HepG2 (cell line): ENCODE measurements around the gene TARDBP. TPM values are rescaled to one million over a fixed set of nuclear protein-coding genes. Genes with fewer than 3 reads are reported as not detected.

Experiments
- ATAC-seq: fragments of 200-7000 bp; cut with Tn5 transposase; 3 replicates; pipeline ENCODE4 v1.9.1; 2020; ENCODE audit warnings: mild to moderate bottlenecking, moderate library complexity
- BruUV-seq: library from RNA; stranded (reverse); fragments of 400-500 nt; replicated peaks from 2 replicates; lab custom pipeline; 2021; lab: Mats Ljungman, UMichigan
- CTCF ChIA-PET: fragments of 300-600 bp; formaldehyde crosslinking; extraction: SDS; loops from one replicate; lab custom pipeline; 2021; ENCODE audit warnings: low total read pairs, inconsistent platforms, low intra/inter-chr PET ratio; lab: Yijun Ruan, JAX
- POLR2A ChIA-PET: fragments of 350-600 bp; sonication (Branson Sonifier 250); formaldehyde crosslinking; loops from one replicate; lab custom pipeline; 2020; ENCODE audit warnings: antibody characterized with exemption, inconsistent platforms; lab: Yijun Ruan, JAX
- DNase-seq: peaks from one replicate; pipeline ENCODE4 v3.0.0-alpha.2; 2015; ENCODE audit warnings: low spot score
- FAIRE-seq: peaks from 3 replicates; lab custom pipeline; 2011; peaks lifted over from hg19 to GRCh38; lab: Jason Lieb, UNC
- H2AFZ ChIP-seq: one replicate; pipeline ENCODE4 v1.6.1; 2011; ENCODE audit warnings: low read length, inconsistent platforms
- H3K27ac ChIP-seq: fragments of 300-600 bp; 3 replicates; pipeline ENCODE4 v1.8.0; 2011; ENCODE audit warnings: mixed run types, mild to moderate bottlenecking, mixed read lengths, low read length, inconsistent platforms; ENCODE audit not compliant: insufficient read depth; ENCODE audit errors: extremely low read length
- H3K27me3 ChIP-seq, 2 experiments: fragments of 200-600 bp in 1 of 2; 2 replicates in 1 of 2; 3 replicates in 1 of 2; pipeline versions ENCODE4 v1.6.0 to v1.8.0; 2011; ENCODE audit warnings: low read length in 2 of 2, mild to moderate bottlenecking in 2 of 2, moderate library complexity in 2 of 2, inconsistent platforms in 1 of 2; ENCODE audit not compliant: insufficient read depth in 2 of 2, control insufficient read depth in 1 of 2
- H3K36me3 ChIP-seq, 2 experiments: fragments of 200-600 bp in 1 of 2; replicated peaks in 1 of 2; 2 replicates in 1 of 2; 3 replicates in 1 of 2; pipeline versions ENCODE4 v1.5.1 to v1.8.0; 2011; ENCODE audit warnings: low read length in 2 of 2, inconsistent platforms in 1 of 2; ENCODE audit not compliant: insufficient read depth in 2 of 2, control insufficient read depth in 1 of 2
- H3K4me1 ChIP-seq: 2 replicates; pipeline ENCODE4 v1.5.1; 2012; ENCODE audit warnings: low read length, inconsistent platforms; ENCODE audit not compliant: insufficient read depth
- H3K4me2 ChIP-seq: 2 replicates; pipeline ENCODE4 v1.6.0; 2011; ENCODE audit warnings: low read depth, low read length, inconsistent platforms
- H3K4me3 ChIP-seq, 3 experiments: fragments of 200-600 bp in 1 of 3; sonication (generic), shearing (Covaris generic) in 1 of 3; replicated peaks in 1 of 3; 2 replicates each; pipeline ENCODE4 v1.5.1; 2011 to 2016; ENCODE audit warnings: low read length in 3 of 3, inconsistent platforms in 2 of 3, low read depth in 2 of 3, mild to moderate bottlenecking in 2 of 3, control low read depth in 1 of 3, mixed read lengths in 1 of 3; ENCODE audit not compliant: insufficient read depth in 1 of 3
- H3K79me2 ChIP-seq: one replicate; pipeline ENCODE4 v1.6.1; 2011; ENCODE audit warnings: low read length, inconsistent platforms; ENCODE audit not compliant: insufficient read depth
- H3K9ac ChIP-seq: 2 replicates; pipeline ENCODE4 v1.6.0; 2011; ENCODE audit warnings: mild to moderate bottlenecking, low read depth, low read length, inconsistent platforms; ENCODE audit not compliant: insufficient read depth
- H3K9me3 ChIP-seq: 2 replicates; pipeline ENCODE4 v1.5.1; 2012; ENCODE audit warnings: mild to moderate bottlenecking, low read length
- H4K20me1 ChIP-seq: 2 replicates; pipeline ENCODE4 v1.6.0; 2011; ENCODE audit warnings: inconsistent platforms, mild to moderate bottlenecking, low read length, moderate library complexity; ENCODE audit not compliant: insufficient read depth
- ATF1 ChIP-seq: IDR thresholded peaks from 2 replicates; pipeline ENCODE4 v1.6.1; 2016; ENCODE audit warnings: mild to moderate bottlenecking, control low read depth
- CEBPB ChIP-seq: IDR thresholded peaks from 2 replicates; pipeline ENCODE4 v1.6.1; 2011; ENCODE audit warnings: low read depth, low read length, improper control_type of control experiment, borderline replicate concordance
- ELK4 ChIP-seq: sonication (generic); formaldehyde crosslinking; IDR thresholded peaks from 2 replicates; pipeline ENCODE4 v1.9.0; 2021; ENCODE audit warnings: missing genetic modification reagents, borderline replicate concordance
- ETV5 ChIP-seq: IDR thresholded peaks from 2 replicates; pipeline ENCODE4 v1.6.1; 2018; ENCODE audit warnings: missing biosample characterization, missing genetic modification reagents, inconsistent platforms, borderline replicate concordance
- GTF3A ChIP-seq: sonication (generic); formaldehyde crosslinking; conservative IDR thresholded peaks from 2 replicates; pipeline ENCODE4 v1.4.0; 2020; ENCODE audit warnings: mild to moderate bottlenecking, missing genetic modification reagents
- HMGA1 ChIP-seq: sonication (generic); formaldehyde crosslinking; conservative IDR thresholded peaks from 2 replicates; pipeline ENCODE4 v1.4.0; 2020; ENCODE audit warnings: missing genetic modification reagents
- KMT2A ChIP-seq: sonication (generic); formaldehyde crosslinking; IDR thresholded peaks from 2 replicates; pipeline ENCODE4 v1.4.0; 2020; ENCODE audit warnings: missing genetic modification reagents
- MTA3 ChIP-seq: sonication (generic); formaldehyde crosslinking; IDR thresholded peaks from 2 replicates; pipeline ENCODE4 v1.4.0; 2020; ENCODE audit warnings: missing genetic modification reagents
- NFYB ChIP-seq: sonication (generic); formaldehyde crosslinking; IDR thresholded peaks from 2 replicates; pipeline ENCODE4 v1.4.0; 2020; ENCODE audit warnings: missing genetic modification reagents
- PHF21A ChIP-seq: sonication (generic); formaldehyde crosslinking; IDR thresholded peaks from 2 replicates; pipeline ENCODE4 v1.5.0; 2020; ENCODE audit warnings: mild to moderate bottlenecking, missing genetic modification reagents
- TOPORS ChIP-seq: sonication (generic); formaldehyde crosslinking; IDR thresholded peaks from 2 replicates; pipeline ENCODE4 v1.8.0; 2023; ENCODE audit warnings: mild to moderate bottlenecking, missing genetic modification reagents
- ZFP36L2 ChIP-seq: sonication (generic); formaldehyde crosslinking; IDR thresholded peaks from 2 replicates; pipeline ENCODE4 v1.4.0; 2020; ENCODE audit warnings: missing genetic modification reagents
- ZNF350 ChIP-seq: sonication (generic); formaldehyde crosslinking; IDR thresholded peaks from 2 replicates; pipeline ENCODE4 v1.4.0; 2020; ENCODE audit warnings: mild to moderate bottlenecking, low read depth, missing genetic modification reagents, borderline replicate concordance
- ZNF414 ChIP-seq: sonication (generic); formaldehyde crosslinking; IDR thresholded peaks from 2 replicates; pipeline ENCODE4 v1.5.0; 2020; ENCODE audit warnings: missing genetic modification reagents
- ZNF512 ChIP-seq: sonication (generic); formaldehyde crosslinking; IDR thresholded peaks from 2 replicates; pipeline ENCODE4 v1.4.0; 2020; ENCODE audit warnings: mild to moderate bottlenecking, missing genetic modification reagents
- WGBS: methylation state at CpG from one replicate; pipeline ENCODE4 v1.1.6; 2017; ENCODE audit warnings: low lambda C conversion rate; 5-methylcytosine and 5-hydroxymethylcytosine counted together
- in situ Hi-C: cut with HindIII; loops from 2 replicates; pipeline ENCODE4 v1.10.0; 2017; ENCODE audit warnings: low pct_unique_long_range_greater_than_20kb; ENCODE audit not compliant: extremely low pct_ligation_motif_present
- intact Hi-C: fragments of 100-400 bp; cut with micrococcal nuclease; formaldehyde crosslinking; loops from one replicate; pipeline ENCODE4 v1.10.0; 2022; ENCODE audit not compliant: unreplicated experiment
- polyA plus RNA-seq, 8 experiments: library from polyadenylated mRNA; depleted of rRNA in 3 of 8; stranded (reverse) in 7 of 8; unstranded in 1 of 8; fragments of >200 nt; fragmentation: Illumina TruSeq in 4 of 8; extraction: Trizol in 4 of 8; gene quantifications; 2 replicates each; pipeline versions ENCODE4 v1.2.1 to v1.2.3, GENCODE V29; 2011 to 2016; ENCODE audit warnings: low read depth in 4 of 8, missing spikeins in 1 of 8, mixed read lengths in 1 of 8; ENCODE audit not compliant: insufficient read depth in 1 of 8
- total RNA-seq, 5 experiments: library from RNA; depleted of rRNA; stranded (reverse); fragments of >200 nt; fragmentation: Illumina TruSeq; extraction: Trizol; gene quantifications; 2 replicates each; pipeline ENCODE4 v1.2.3, GENCODE V29; 2016; ENCODE audit warnings: low read depth in 1 of 5
- TF ChIP-seq, protein P1 (sequence below): sonication (generic); formaldehyde crosslinking; IDR thresholded peaks from 2 replicates; pipeline ENCODE4 v1.5.0; 2020; ENCODE audit warnings: mild to moderate bottlenecking, missing genetic modification reagents, moderate library complexity

TARDBP gene
- total and polyA plus RNA-seq, 2 of the 13 experiments (the other 11 are each of a cell fraction or from before 2014, with no cell fraction given) = 62.4 to 93.0 TPM

- TF ChIP-seq ZFP36L2 (CRISPR knock-in tag) (no peak), CEBPB (peak; percentile 72), GTF3A (CRISPR knock-in tag) (no peak), PHF21A (CRISPR knock-in tag) (no peak), TOPORS (CRISPR knock-in tag) (no peak), ZNF512 (CRISPR knock-in tag) (0 out of 2 replicates have a peak, but pooled peaks have one; percentile 22), ZNF350 (CRISPR knock-in tag) (no peak)
- TF ChIP-seq, protein P1, sequence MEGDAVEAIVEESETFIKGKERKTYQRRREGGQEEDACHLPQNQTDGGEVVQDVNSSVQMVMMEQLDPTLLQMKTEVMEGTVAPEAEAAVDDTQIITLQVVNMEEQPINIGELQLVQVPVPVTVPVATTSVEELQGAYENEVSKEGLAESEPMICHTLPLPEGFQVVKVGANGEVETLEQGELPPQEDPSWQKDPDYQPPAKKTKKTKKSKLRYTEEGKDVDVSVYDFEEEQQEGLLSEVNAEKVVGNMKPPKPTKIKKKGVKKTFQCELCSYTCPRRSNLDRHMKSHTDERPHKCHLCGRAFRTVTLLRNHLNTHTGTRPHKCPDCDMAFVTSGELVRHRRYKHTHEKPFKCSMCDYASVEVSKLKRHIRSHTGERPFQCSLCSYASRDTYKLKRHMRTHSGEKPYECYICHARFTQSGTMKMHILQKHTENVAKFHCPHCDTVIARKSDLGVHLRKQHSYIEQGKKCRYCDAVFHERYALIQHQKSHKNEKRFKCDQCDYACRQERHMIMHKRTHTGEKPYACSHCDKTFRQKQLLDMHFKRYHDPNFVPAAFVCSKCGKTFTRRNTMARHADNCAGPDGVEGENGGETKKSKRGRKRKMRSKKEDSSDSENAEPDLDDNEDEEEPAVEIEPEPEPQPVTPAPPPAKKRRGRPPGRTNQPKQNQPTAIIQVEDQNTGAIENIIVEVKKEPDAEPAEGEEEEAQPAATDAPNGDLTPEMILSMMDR (CRISPR knock-in tag) = no peak
Measured at GRCh38 chr1:10980841-10981727, 31.4 kb upstream of the TARDBP start (continued).

DNA sequence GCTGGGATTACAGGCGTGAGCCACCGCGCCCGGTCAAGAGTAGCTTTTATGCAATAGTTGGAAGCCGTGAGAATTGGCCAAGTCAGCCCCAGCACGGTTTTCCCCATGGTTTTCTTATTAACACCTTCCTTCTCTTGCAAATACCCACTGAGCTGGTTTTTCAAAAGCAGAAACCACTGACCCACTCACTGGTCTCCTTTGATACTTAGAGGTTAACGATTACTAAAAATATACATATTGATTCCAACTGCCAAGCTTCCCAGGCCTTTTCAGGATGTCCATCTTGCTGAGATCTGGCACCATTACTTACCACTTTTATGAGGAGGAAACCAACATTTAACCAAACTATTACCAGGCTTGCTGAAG, 25.9 kb upstream of the TARDBP start:
- no peak for ATAC-seq
- 38% methylated on average over 6 of the region's 7 CpGs for WGBS
- no peak overlapping the region for H3K27ac ChIP-seq
- peaks cover 12% of the 10 kb centered on the region for H3K4me1 ChIP-seq
- H4K20me1 ChIP-seq = no peaks in the 10 kb centered on the region
- TF ChIP-seq ELK4 (CRISPR knock-in tag) = no peak
- TF ChIP-seq ETV5 (CRISPR knock-in tag) = no peak
- TF ChIP-seq KMT2A (CRISPR knock-in tag) = no peak
- TF ChIP-seq ATF1 (CRISPR knock-in tag) = no peak
- TF ChIP-seq MTA3 (CRISPR knock-in tag) = no peak
- TF ChIP-seq ZNF414 = no peak
- no peak for TF ChIP-seq HMGA1 (CRISPR knock-in tag)
- no peak for TF ChIP-seq NFYB (CRISPR knock-in tag)
- TF ChIP-seq, all 625 proteins: peak for 0
- DNase-seq (no peak), FAIRE-seq (no peak)
- Histone ChIP-seq H3K9ac (no peak overlapping the region), H2AFZ (no peak overlapping the region), H3K79me2 (no peaks in the 10 kb centered on the region), H3K4me3 (no peak overlapping the region), H3K4me2 (no peak overlapping the region), H3K36me3 (no peaks in the 10 kb centered on the region), H3K9me3 (no peaks in the 10 kb centered on the region), H3K27me3 (peaks cover 2 to 10% of the 10 kb centered on the region in 2 experiments)
- intact Hi-C loops (no loop called here), in situ Hi-C loops (no loop called here)
- CTCF ChIA-PET = no interaction called here
- POLR2A ChIA-PET = no interaction called here
- BruUV-seq = no TSS peak
